A549 (cell line): ENCODE data around the gene AMDHD2. TPM values are rescaled to one million over a fixed set of nuclear protein-coding genes. Genes with fewer than 3 reads are reported as not detected.

Source experiments
- ATAC-seq, 2 experiments: fragments of 200-7000 bp in 1 of 2; fragments of >200 bp in 1 of 2; cut with Nextera tagmentation in 1 of 2; cut with Tn5 transposase in 1 of 2; 3 replicates each; pipeline versions ENCODE4 v1.8.0 to v1.9.1; 2018 to 2020; ENCODE audit warnings: mild to moderate bottlenecking in 1 of 2, moderate library complexity in 1 of 2
- CTCF ChIA-PET: fragments of 300-600 bp; sonication (Branson Sonifier 250); formaldehyde crosslinking; extraction: SDS; loops from one replicate; lab custom pipeline; 2021; ENCODE audit warnings: antibody characterized with exemption, inconsistent platforms; lab: Yijun Ruan, JAX
- POLR2A ChIA-PET: fragments of 350-600 bp; formaldehyde crosslinking; extraction: SDS; loops from one replicate; lab custom pipeline; 2021; ENCODE audit warnings: antibody characterized with exemption, inconsistent platforms; lab: Yijun Ruan, JAX
- DNase-seq, 2 experiments: peaks; one replicate each; pipeline versions ENCODE4 v3.0.0 to v3.0.0-alpha.2; 2011 to 2016; ENCODE audit warnings: low read depth in 1 of 2, low spot score in 1 of 2
- FAIRE-seq: peaks from 2 replicates; lab custom pipeline; 2011; peaks lifted over from hg19 to GRCh38; lab: Jason Lieb, UNC
- H3K27ac ChIP-seq, 2 experiments: fragments of >200 bp; sonication (Bioruptor Twin); formaldehyde crosslinking; 3 replicates each; pipeline ENCODE4 v1.5.1; 2016 to 2017
- H3K4me1 ChIP-seq: fragments of >200 bp; sonication (Bioruptor Twin); formaldehyde crosslinking; 3 replicates; pipeline ENCODE4 v1.6.1; 2016
- H3K4me2 ChIP-seq: fragments of >200 bp; sonication (Bioruptor Twin); formaldehyde crosslinking; 3 replicates; pipeline ENCODE4 v1.6.1; 2016
- H3K4me3 ChIP-seq: fragments of >200 bp; sonication (Bioruptor Twin); formaldehyde crosslinking; 3 replicates; pipeline ENCODE4 v1.5.1; 2016
- H3K9me3 ChIP-seq: fragments of >200 bp; sonication (Bioruptor Twin); formaldehyde crosslinking; 3 replicates; pipeline ENCODE4 v1.6.1; 2016
- BHLHE40 ChIP-seq: IDR thresholded peaks from 2 replicates; pipeline ENCODE4 v1.6.1; 2012; ENCODE audit warnings: low read depth, low read length, inconsistent platforms
- CEBPB ChIP-seq, 2 experiments: fragments of >200 bp in 1 of 2; sonication (Bioruptor Twin) in 1 of 2; formaldehyde crosslinking in 1 of 2; IDR thresholded peaks; 2 replicates each; pipeline ENCODE4 v1.6.1; 2012 to 2016
- CHD2 ChIP-seq: fragments of 150-350 bp; IDR thresholded peaks from 2 replicates; pipeline ENCODE4 v1.6.1; 2014; ENCODE audit warnings: low read length; ENCODE audit not compliant: partially characterized antibody
- EHF ChIP-seq: fragments of 250-450 bp; sonication (Bioruptor Pico); IDR thresholded peaks from 2 replicates; pipeline ENCODE4 v1.5.0; 2020; ENCODE audit warnings: mild to moderate bottlenecking
- FOSB ChIP-seq: fragments of 250-450 bp; sonication (Bioruptor Pico); IDR thresholded peaks from 2 replicates; pipeline ENCODE4 v1.5.0; 2020; ENCODE audit warnings: mild to moderate bottlenecking, moderate library complexity
- FOXS1 ChIP-seq: fragments of 250-450 bp; sonication (Bioruptor Pico); IDR thresholded peaks from 2 replicates; pipeline ENCODE4 v1.5.0; 2020; ENCODE audit warnings: mild to moderate bottlenecking, moderate library complexity
- GATA3 ChIP-seq: IDR thresholded peaks from 2 replicates; pipeline ENCODE4 v1.6.1; 2012; ENCODE audit warnings: borderline replicate concordance
- HDAC2 ChIP-seq: fragments of 200-600 bp; sonication (generic); IDR thresholded peaks from 2 replicates; pipeline ENCODE4 v1.6.1; 2016
- HEYL ChIP-seq: fragments of 250-450 bp; sonication (Bioruptor Pico); IDR thresholded peaks from 2 replicates; pipeline ENCODE4 v1.8.0; 2021; ENCODE audit warnings: mild to moderate bottlenecking, moderate library complexity
- HOXB13 ChIP-seq: fragments of 250-450 bp; sonication (Bioruptor Pico); IDR thresholded peaks from 2 replicates; pipeline ENCODE4 v1.5.0; 2020; ENCODE audit warnings: low read depth, mild to moderate bottlenecking, moderate library complexity
- KDM5A ChIP-seq: fragments of 200-600 bp; sonication (generic); IDR thresholded peaks from 2 replicates; pipeline ENCODE4 v1.6.1; 2016; ENCODE audit warnings: antibody characterized with exemption, mild to moderate bottlenecking
- MYC ChIP-seq: IDR thresholded peaks from 2 replicates; pipeline ENCODE4 v1.6.1; 2012; ENCODE audit warnings: mild to moderate bottlenecking, inconsistent platforms, low read length, improper control_type of control experiment, borderline replicate concordance
- NFE2L2 ChIP-seq: fragments of 150-350 bp; conservative IDR thresholded peaks from 2 replicates; pipeline ENCODE4 v1.6.1; 2014; ENCODE audit warnings: low read length
- NR3C1 ChIP-seq: fragments of >200 bp; sonication (Bioruptor Twin); formaldehyde crosslinking; IDR thresholded peaks from 3 replicates; pipeline ENCODE4 v1.6.1; 2017
- POLR2A ChIP-seq: IDR thresholded peaks from 2 replicates; pipeline ENCODE4 v1.6.1; 2012; ENCODE audit warnings: mild to moderate bottlenecking, low read length
- RAD21 ChIP-seq, 2 experiments: fragments of >200 bp in 1 of 2; sonication (Bioruptor Twin) in 1 of 2; formaldehyde crosslinking in 1 of 2; IDR thresholded peaks in 1 of 2; conservative IDR thresholded peaks in 1 of 2; 2 replicates in 1 of 2; 3 replicates in 1 of 2; pipeline ENCODE4 v1.6.1; 2012 to 2018; ENCODE audit warnings: inconsistent platforms in 1 of 2
- RARB ChIP-seq: fragments of 250-450 bp; sonication (Bioruptor Pico); IDR thresholded peaks from 2 replicates; pipeline ENCODE4 v1.8.0; 2021; ENCODE audit warnings: mild to moderate bottlenecking, moderate library complexity
- RCOR1 ChIP-seq: fragments of 150-350 bp; IDR thresholded peaks from 2 replicates; pipeline ENCODE4 v1.6.1; 2014; ENCODE audit warnings: antibody characterized with exemption, low read length, low read depth
- RNF2 ChIP-seq: fragments of 200-600 bp; sonication (generic); IDR thresholded peaks from 2 replicates; pipeline ENCODE4 v1.6.1; 2016; ENCODE audit warnings: low read depth, mild to moderate bottlenecking, antibody characterized with exemption, moderate library complexity, borderline replicate concordance
- SMC3 ChIP-seq: fragments of >200 bp; sonication (Bioruptor Twin); formaldehyde crosslinking; IDR thresholded peaks from 3 replicates; pipeline ENCODE4 v1.6.1; 2018; ENCODE audit warnings: inconsistent platforms
- TFCP2L1 ChIP-seq: fragments of 250-450 bp; sonication (Bioruptor Pico); IDR thresholded peaks from 2 replicates; pipeline ENCODE4 v1.5.0; 2021; ENCODE audit warnings: mild to moderate bottlenecking
- TP53 ChIP-seq: fragments of 250-450 bp; sonication (Bioruptor Pico); IDR thresholded peaks from 2 replicates; pipeline ENCODE4 v1.5.0; 2021; ENCODE audit warnings: mild to moderate bottlenecking, moderate library complexity
- ZC3H11A ChIP-seq: fragments of 450-650 bp; IDR thresholded peaks from 2 replicates; pipeline ENCODE4 v1.6.1; 2014; ENCODE audit warnings: antibody characterized with exemption, mild to moderate bottlenecking
- WGBS: methylation state at CpG from one replicate; pipeline ENCODE4 v1.1.6; 2017; ENCODE audit errors: missing lambda C conversion rate; 5-methylcytosine and 5-hydroxymethylcytosine counted together
- polyA plus RNA-seq, 4 experiments: library from polyadenylated mRNA; depleted of rRNA in 3 of 4; stranded (reverse); fragments of >200 nt; fragmentation: RNase III in 1 of 4; extraction: RNeasy Plus Mini Kit Qiagen cat#74134 plus additional on column Dnase treatment in 1 of 4; gene quantifications; 2 replicates in 3 of 4; 3 replicates in 1 of 4; pipeline ENCODE4 v1.2.3, GENCODE V29; 2011 to 2017
- TF ChIP-seq, protein P1 (sequence below): IDR thresholded peaks from 2 replicates; pipeline ENCODE4 v1.6.1; 2012; ENCODE audit warnings: low read depth, borderline replicate concordance
- TF ChIP-seq, protein P2 (sequence below): fragments of 450-650 bp; IDR thresholded peaks from 2 replicates; pipeline ENCODE4 v1.6.1; 2014; ENCODE audit warnings: antibody characterized with exemption
- TF ChIP-seq, protein P3 (sequence below): fragments of >200 bp; sonication (Bioruptor Twin); formaldehyde crosslinking; IDR thresholded peaks from 3 replicates; pipeline ENCODE4 v1.6.1; 2016
- TF ChIP-seq, protein P4 (sequence below): IDR thresholded peaks from 2 replicates; pipeline ENCODE4 v1.6.1; 2012
- TF ChIP-seq, protein P5 (sequence below): fragments of >200 bp; sonication (Bioruptor Twin); formaldehyde crosslinking; IDR thresholded peaks from 2 replicates; pipeline ENCODE4 v1.6.1; 2016

The AMDHD2 gene
- polyA plus RNA-seq, 2 of the 4 experiments (the other 2 are of a cell fraction), result 6.6 to 28.8 TPM

DNA sequence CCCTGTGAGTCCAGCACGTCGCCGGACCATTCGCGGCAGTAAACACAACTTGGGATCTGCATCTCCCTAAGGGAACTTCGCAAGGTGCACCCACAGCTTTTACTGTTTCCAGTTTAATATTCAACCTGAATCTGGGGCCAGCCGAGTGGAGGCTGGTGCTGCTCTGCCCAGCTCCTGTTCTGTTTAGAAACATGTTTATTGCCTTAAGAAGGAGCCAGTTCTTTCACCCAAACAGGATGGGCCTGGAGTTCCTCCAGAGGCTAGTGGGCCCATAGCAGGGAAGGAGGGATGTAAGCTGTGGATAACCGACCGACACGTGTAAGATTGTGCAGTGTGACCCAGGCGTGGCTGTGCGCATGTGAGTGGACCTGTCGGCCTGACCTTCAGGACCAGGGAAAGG lies 27.9 kb upstream of the AMDHD2 start:
- Histone ChIP-seq H3K4me2 (no peak overlapping the region), H3K9me3 (no peaks in the 10 kb centered on the region), H3K4me1 (peaks cover 4% of the 10 kb centered on the region), H3K4me3 (no peak overlapping the region), H3K27ac (no peak overlapping the region)
- ATAC-seq (no peak), FAIRE-seq (no peak), DNase-seq (no peak)
- ChIA-PET POLR2A (no interaction called here), CTCF (interaction anchor here (1.6 to 13.5 kb wide), 2 partner anchors 8 to 152 kb away, joined by 4 to 98 read pairs; partner anchors contain the start of gene ABCA3)
- WGBS, result 87% methylated on average over 13 of the region's 13 CpGs
- TF ChIP-seq TFCP2L1 (no peak), CHD2 (no peak), FOSB (CRISPR knock-in tag) (no peak), RARB (CRISPR knock-in tag) (no peak), CEBPB (IDR thresholded peaks at IDR 0.05) (no peak), GATA3 (no peak), SMC3 (no peak), HDAC2 (no peak), NR3C1 (no peak), RCOR1 (no peak), EHF (CRISPR knock-in tag) (no peak), HEYL (CRISPR knock-in tag) (no peak)
- TF ChIP-seq, protein P1, sequence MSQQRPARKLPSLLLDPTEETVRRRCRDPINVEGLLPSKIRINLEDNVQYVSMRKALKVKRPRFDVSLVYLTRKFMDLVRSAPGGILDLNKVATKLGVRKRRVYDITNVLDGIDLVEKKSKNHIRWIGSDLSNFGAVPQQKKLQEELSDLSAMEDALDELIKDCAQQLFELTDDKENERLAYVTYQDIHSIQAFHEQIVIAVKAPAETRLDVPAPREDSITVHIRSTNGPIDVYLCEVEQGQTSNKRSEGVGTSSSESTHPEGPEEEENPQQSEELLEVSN, result no peak
- TF ChIP-seq, protein P2, sequence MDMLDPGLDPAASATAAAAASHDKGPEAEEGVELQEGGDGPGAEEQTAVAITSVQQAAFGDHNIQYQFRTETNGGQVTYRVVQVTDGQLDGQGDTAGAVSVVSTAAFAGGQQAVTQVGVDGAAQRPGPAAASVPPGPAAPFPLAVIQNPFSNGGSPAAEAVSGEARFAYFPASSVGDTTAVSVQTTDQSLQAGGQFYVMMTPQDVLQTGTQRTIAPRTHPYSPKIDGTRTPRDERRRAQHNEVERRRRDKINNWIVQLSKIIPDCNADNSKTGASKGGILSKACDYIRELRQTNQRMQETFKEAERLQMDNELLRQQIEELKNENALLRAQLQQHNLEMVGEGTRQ, result no peak
- TF ChIP-seq, protein P3, sequence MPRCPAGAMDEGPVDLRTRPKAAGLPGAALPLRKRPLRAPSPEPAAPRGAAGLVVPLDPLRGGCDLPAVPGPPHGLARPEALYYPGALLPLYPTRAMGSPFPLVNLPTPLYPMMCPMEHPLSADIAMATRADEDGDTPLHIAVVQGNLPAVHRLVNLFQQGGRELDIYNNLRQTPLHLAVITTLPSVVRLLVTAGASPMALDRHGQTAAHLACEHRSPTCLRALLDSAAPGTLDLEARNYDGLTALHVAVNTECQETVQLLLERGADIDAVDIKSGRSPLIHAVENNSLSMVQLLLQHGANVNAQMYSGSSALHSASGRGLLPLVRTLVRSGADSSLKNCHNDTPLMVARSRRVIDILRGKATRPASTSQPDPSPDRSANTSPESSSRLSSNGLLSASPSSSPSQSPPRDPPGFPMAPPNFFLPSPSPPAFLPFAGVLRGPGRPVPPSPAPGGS, result no peak

DNA sequence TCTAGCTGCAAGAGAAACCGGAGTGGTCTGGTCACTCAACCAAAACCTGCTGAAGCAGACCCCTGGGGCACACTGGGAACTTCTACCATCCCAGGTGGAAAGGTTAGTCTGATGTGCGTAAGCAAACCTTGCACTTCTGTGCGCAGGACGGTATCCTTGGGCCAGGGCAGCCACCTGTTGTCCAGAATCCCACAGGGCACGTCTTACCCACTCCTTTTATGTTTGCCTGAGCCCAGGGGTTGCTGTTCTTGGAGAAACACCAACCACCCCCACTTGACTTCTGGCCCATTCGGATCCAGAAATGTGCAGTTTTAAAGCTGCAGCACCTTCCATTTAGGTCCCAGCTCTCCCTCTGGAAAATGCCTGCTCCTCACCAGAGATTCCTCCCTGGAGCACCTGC lies 26.6 kb upstream of the AMDHD2 start:
- FAIRE-seq, result no peak
- Histone ChIP-seq H3K4me1 (peaks cover 11% of the 10 kb centered on the region), H3K4me3 (no peak overlapping the region), H3K27ac (no peak overlapping the region), H3K9me3 (no peaks in the 10 kb centered on the region), H3K4me2 (no peak overlapping the region)
- no peak for ATAC-seq
- WGBS, result 82% methylated on average over 6 of the region's 6 CpGs
- DNase-seq, result no peak
- CTCF ChIA-PET, result interaction anchor here (0.7 to 13.5 kb wide), 2 partner anchors 7 to 21 kb away, joined by 3 to 98 read pairs; no protein-coding TSS in a partner anchor
- POLR2A ChIA-PET, result no interaction called here
- TF ChIP-seq RAD21 (conservative IDR thresholded peaks at IDR 0.05 in 1 of 2, IDR thresholded peaks at IDR 0.05 in 1 of 2) (no peak), FOXS1 (CRISPR knock-in tag) (no peak), TP53 (CRISPR knock-in tag) (no peak), KDM5A (no peak), RNF2 (no peak), ZC3H11A (no peak), CEBPB (IDR thresholded peaks at IDR 0.05) (no peak), NFE2L2 (no peak), SMC3 (no peak), MYC (no peak), POLR2A (no peak), BHLHE40 (no peak), HOXB13 (no peak)
- TF ChIP-seq, protein P4, sequence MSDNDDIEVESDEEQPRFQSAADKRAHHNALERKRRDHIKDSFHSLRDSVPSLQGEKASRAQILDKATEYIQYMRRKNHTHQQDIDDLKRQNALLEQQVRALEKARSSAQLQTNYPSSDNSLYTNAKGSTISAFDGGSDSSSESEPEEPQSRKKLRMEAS, result no peak
- TF ChIP-seq, protein P5, sequence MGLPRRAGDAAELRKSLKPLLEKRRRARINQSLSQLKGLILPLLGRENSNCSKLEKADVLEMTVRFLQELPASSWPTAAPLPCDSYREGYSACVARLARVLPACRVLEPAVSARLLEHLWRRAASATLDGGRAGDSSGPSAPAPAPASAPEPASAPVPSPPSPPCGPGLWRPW, result no peak
